ENCODE data around the gene ABAT.

- TF ChIP-seq CTCF (IDR thresholded peaks at IDR 0.05): no peak
- no peak for TF ChIP-seq POLR2A (IDR thresholded peaks at IDR 0.05)
- no peak for TF ChIP-seq POLR2AphosphoS5 (IDR thresholded peaks at IDR 0.05)
- TF ChIP-seq EP300 (IDR thresholded peaks at IDR 0.05): no peak
Observed at GRCh38 chr16:8644211-8645140, 29.9 kb upstream of the ABAT start.
